Hepatocyte (in vitro differentiated cells): ENCODE results near the gene TIGD4. TPM values are rescaled to one million over a fixed set of nuclear protein-coding genes. Genes with fewer than 3 reads are reported as not detected.

ENCODE experiments used
- DNase-seq: peaks from one replicate; pipeline ENCODE4 v3.0.0-alpha.2; 2016; ENCODE audit warnings: low spot score
- H2AFZ ChIP-seq: fragments of 200-600 bp; sonication (generic); 2 replicates; pipeline ENCODE4 v1.6.0; 2016; ENCODE audit warnings: antibody characterized with exemption, mild to moderate bottlenecking
- H3K27ac ChIP-seq: fragments of 200-600 bp; sonication (generic); 2 replicates; pipeline ENCODE4 v1.5.1; 2016; ENCODE audit warnings: mild to moderate bottlenecking
- H3K27me3 ChIP-seq: fragments of 200-600 bp; sonication (generic); 2 replicates; pipeline ENCODE4 v1.6.1; 2016
- H3K36me3 ChIP-seq: fragments of 200-600 bp; sonication (generic); replicated peaks from 2 replicates; pipeline ENCODE4 v1.5.1; 2016; ENCODE audit warnings: low read depth; ENCODE audit not compliant: insufficient read depth
- H3K4me1 ChIP-seq: fragments of 200-600 bp; sonication (generic); 2 replicates; pipeline ENCODE4 v1.5.1; 2016; ENCODE audit warnings: mild to moderate bottlenecking, moderate library complexity; ENCODE audit not compliant: insufficient read depth
- H3K4me2 ChIP-seq: fragments of 200-600 bp; sonication (generic); 2 replicates; pipeline ENCODE4 v1.6.0; 2016
- H3K4me3 ChIP-seq: fragments of 200-600 bp; sonication (generic); 2 replicates; pipeline ENCODE4 v1.5.1; 2016; ENCODE audit warnings: mild to moderate bottlenecking
- H3K79me2 ChIP-seq: fragments of 200-600 bp; sonication (generic); 2 replicates; pipeline ENCODE4 v1.6.0; 2017; ENCODE audit warnings: mild to moderate bottlenecking
- H3K9me2 ChIP-seq: fragments of 200-600 bp; sonication (generic); replicated peaks from 2 replicates; pipeline ENCODE4 v1.6.0; 2017; ENCODE audit warnings: mild to moderate bottlenecking; ENCODE audit not compliant: insufficient read depth
- H3K9me3 ChIP-seq: fragments of 200-600 bp; sonication (generic); 2 replicates; pipeline ENCODE4 v1.5.1; 2016; ENCODE audit warnings: low read depth, mild to moderate bottlenecking
- H4K20me1 ChIP-seq: fragments of 200-600 bp; sonication (generic); 2 replicates; pipeline ENCODE4 v1.6.0; 2016; ENCODE audit warnings: mild to moderate bottlenecking; ENCODE audit not compliant: insufficient read depth, poor library complexity, severe bottlenecking
- CTCF ChIP-seq: fragments of 200-600 bp; sonication (generic); IDR thresholded peaks from 2 replicates; pipeline ENCODE4 v1.5.1; 2016; ENCODE audit warnings: antibody characterized with exemption, mild to moderate bottlenecking; ENCODE audit not compliant: poor library complexity
- EZH2 ChIP-seq: fragments of 200-600 bp; sonication (generic); IDR thresholded peaks from 2 replicates; pipeline ENCODE4 v1.6.1; 2016; ENCODE audit warnings: antibody characterized with exemption, mild to moderate bottlenecking, borderline replicate concordance
- EZH2phosphoT487 ChIP-seq: fragments of 200-600 bp; sonication (generic); IDR thresholded peaks from one replicate; pipeline ENCODE4 v1.6.1; 2018; ENCODE audit warnings: antibody characterized with exemption, mild to moderate bottlenecking, low read depth, moderate library complexity; ENCODE audit not compliant: unreplicated experiment, severe bottlenecking
- WGBS: methylation state at CpG from one replicate; pipeline ENCODE4 v1.1.6; 2016; ENCODE audit warnings: low lambda C conversion rate; ENCODE audit errors: missing lambda C conversion rate; 5-methylcytosine and 5-hydroxymethylcytosine counted together
- polyA plus RNA-seq: library from polyadenylated mRNA; unstranded; fragments of >200 nt; fragmentation: Nextera tagmentation; extraction: Ambion mirVana; gene quantifications from 2 replicates; pipeline ENCODE4 v1.2.1, GENCODE V29; 2016
- total RNA-seq: library from RNA; depleted of rRNA; stranded (reverse); fragments of >200 nt; gene quantifications from 2 replicates; pipeline ENCODE4 v1.2.3, GENCODE V29; 2014

The TIGD4 gene
- total and polyA plus RNA-seq, 2 experiments from 2014 or later = 0.19 to 1.3 TPM

DNA sequence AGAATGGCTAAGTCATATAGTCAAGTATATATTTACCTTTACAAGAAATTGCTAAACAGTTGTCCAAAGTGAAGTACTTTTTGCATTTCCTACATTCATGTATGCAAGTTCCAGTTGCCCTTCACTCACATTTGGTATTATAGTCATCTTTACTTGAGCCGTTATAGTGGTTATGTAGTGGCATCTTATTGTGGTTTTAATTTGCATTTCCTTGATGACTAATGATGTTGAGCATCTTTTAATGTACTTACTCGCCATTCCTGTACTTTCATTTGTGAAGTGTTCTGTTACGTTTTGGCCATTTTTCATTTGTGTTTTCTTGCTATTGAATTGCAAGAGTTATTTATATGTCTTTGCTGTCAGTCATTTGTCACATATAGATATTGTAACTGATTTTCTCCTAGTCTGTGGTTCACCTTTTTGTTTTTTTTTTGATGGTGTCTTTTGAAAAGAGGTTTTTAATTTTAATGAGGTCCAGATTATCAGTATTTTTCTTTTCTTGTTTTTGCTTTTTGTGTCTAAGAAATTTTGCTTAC, 27.8 kb upstream of the TIGD4 start:
- Histone ChIP-seq H3K36me3 (no peaks in the 10 kb centered on the region), H3K27ac (no peak overlapping the region), H3K9me2 (no peaks in the 10 kb centered on the region), H3K4me3 (no peak overlapping the region), H3K4me2 (no peak overlapping the region), H2AFZ (no peak overlapping the region), H3K27me3 (no peaks in the 10 kb centered on the region), H3K79me2 (peaks cover 59% of the 10 kb centered on the region), H3K9me3 (no peaks in the 10 kb centered on the region), H3K4me1 (no peaks in the 10 kb centered on the region), H4K20me1 (no peaks in the 10 kb centered on the region)
- 95% methylated on average over 3 of the region's 3 CpGs for WGBS
- no peak for DNase-seq
- TF ChIP-seq CTCF = no peak
- TF ChIP-seq EZH2phosphoT487 = no peak
- TF ChIP-seq EZH2 = no peak

GRCh38 chr4:152806501-152807125, 27.1 kb upstream of the TIGD4 start:
- WGBS = 89% methylated on average over 3 of the region's 3 CpGs
- H3K27me3 ChIP-seq = no peaks in the 10 kb centered on the region
- TF ChIP-seq EZH2phosphoT487 (no peak), CTCF (no peak), EZH2 (no peak)
- H3K9me3 ChIP-seq = no peaks in the 10 kb centered on the region
- no peak overlapping the region for H3K4me3 ChIP-seq
- H3K4me2 ChIP-seq = no peak overlapping the region
- peaks cover 59% of the 10 kb centered on the region for H3K79me2 ChIP-seq
- H3K36me3 ChIP-seq = no peaks in the 10 kb centered on the region
- H4K20me1 ChIP-seq = no peaks in the 10 kb centered on the region
- no peaks in the 10 kb centered on the region for H3K9me2 ChIP-seq
- H3K4me1 ChIP-seq = no peaks in the 10 kb centered on the region
- no peak for DNase-seq
- H3K27ac ChIP-seq = no peak overlapping the region
- H2AFZ ChIP-seq = no peak overlapping the region

GRCh38 chr4:152805818-152806217, 26.3 kb upstream of the TIGD4 start:
- Histone ChIP-seq H3K4me3 (no peak overlapping the region), H3K27me3 (no peaks in the 10 kb centered on the region), H4K20me1 (no peaks in the 10 kb centered on the region), H3K9me2 (no peaks in the 10 kb centered on the region), H3K79me2 (peaks cover 64% of the 10 kb centered on the region), H3K4me2 (no peak overlapping the region), H2AFZ (no peak overlapping the region), H3K36me3 (no peaks in the 10 kb centered on the region), H3K9me3 (no peaks in the 10 kb centered on the region), H3K27ac (no peak overlapping the region), H3K4me1 (no peaks in the 10 kb centered on the region)
- no peak for DNase-seq
- 91% methylated on average over 2 of the region's 2 CpGs for WGBS
- TF ChIP-seq EZH2 (no peak), CTCF (no peak), EZH2phosphoT487 (no peak)
